Right lobe of liver (tissue), 4 donors: ENCODE data around the gene TC2N.

Source experiments
- POLR2A ChIP-seq: fragments of 450-650 bp; IDR thresholded peaks from one replicate; pipeline ENCODE4 v1.6.1; 2017; ENCODE audit warnings: antibody characterized with exemption, mild to moderate bottlenecking
- TF ChIP-seq, protein P1 (sequence below), 4 donors: fragments of 200-600 bp in 3 of 4; fragments of 450-650 bp in 1 of 4; IDR thresholded peaks; one replicate each; pipeline versions ENCODE4 v1.5.1 to v1.8.0; 2016 to 2022; ENCODE audit warnings: antibody characterized with exemption in 4 of 4, mild to moderate bottlenecking in 2 of 4
- donor health status: DM: no; HTN: no; CAD: no.
- donor health status: DM: no; HTN: no; CAD: no.
- donor health status: DM: no; HTN: yes; CAD: no.

DNA sequence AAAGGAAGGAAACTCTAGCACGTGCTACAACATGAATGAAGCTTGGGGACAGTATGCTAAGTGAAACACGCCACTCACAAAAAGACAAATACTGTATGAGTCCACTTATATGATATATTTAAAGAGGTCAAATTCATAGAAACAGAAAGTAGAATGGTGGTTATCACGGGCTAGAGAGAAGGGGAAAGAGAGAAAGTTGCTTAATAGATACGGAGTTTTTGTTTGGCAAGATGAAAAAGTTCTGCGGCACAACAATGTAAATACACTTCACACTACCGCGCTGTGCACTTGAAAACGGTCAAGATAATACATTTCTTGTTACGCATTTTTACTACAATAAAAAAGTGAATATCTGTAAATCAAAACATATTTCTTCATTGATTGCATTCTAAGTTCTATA lies 42.9 kb upstream of the TC2N start:
- TF ChIP-seq, protein P1, sequence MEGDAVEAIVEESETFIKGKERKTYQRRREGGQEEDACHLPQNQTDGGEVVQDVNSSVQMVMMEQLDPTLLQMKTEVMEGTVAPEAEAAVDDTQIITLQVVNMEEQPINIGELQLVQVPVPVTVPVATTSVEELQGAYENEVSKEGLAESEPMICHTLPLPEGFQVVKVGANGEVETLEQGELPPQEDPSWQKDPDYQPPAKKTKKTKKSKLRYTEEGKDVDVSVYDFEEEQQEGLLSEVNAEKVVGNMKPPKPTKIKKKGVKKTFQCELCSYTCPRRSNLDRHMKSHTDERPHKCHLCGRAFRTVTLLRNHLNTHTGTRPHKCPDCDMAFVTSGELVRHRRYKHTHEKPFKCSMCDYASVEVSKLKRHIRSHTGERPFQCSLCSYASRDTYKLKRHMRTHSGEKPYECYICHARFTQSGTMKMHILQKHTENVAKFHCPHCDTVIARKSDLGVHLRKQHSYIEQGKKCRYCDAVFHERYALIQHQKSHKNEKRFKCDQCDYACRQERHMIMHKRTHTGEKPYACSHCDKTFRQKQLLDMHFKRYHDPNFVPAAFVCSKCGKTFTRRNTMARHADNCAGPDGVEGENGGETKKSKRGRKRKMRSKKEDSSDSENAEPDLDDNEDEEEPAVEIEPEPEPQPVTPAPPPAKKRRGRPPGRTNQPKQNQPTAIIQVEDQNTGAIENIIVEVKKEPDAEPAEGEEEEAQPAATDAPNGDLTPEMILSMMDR (IDR thresholded peaks at IDR 0.05), result no peak
- no peak for TF ChIP-seq POLR2A
